Effector memory CD8-positive, alpha-beta T cell (primary cell): ENCODE results near the gene EFR3B.
"Not testable (repeated sequence)": the region's sequence is repeated elsewhere in the genome, so short reads cannot be mapped to it uniquely, and the experiment has no call there.

Source experiments
- ATAC-seq: fragments of 150-1000 bp; cut with Tn5 transposase; replicated peaks from 2 replicates; pipeline ENCODE4 v1.10.0; 2021; ENCODE audit warnings: mild to moderate bottlenecking, moderate library complexity
- DNase-seq, 3 experiments: peaks; one replicate each; pipeline ENCODE4 v3.0.0; 2021
- H3K27ac Mint-ChIP-seq, 2 donors: one replicate each; pipeline ENCODE4 v1.8.0; 2022; ENCODE audit warnings: mild to moderate bottlenecking in 2 of 2, mixed read lengths in 2 of 2, moderate library complexity in 2 of 2
- H3K27me3 Mint-ChIP-seq, 2 donors: one replicate each; pipeline ENCODE4 v1.8.0; 2022; ENCODE audit warnings: mixed read lengths in 2 of 2
- H3K36me3 Mint-ChIP-seq: one replicate; pipeline ENCODE4 v1.8.0; 2022; ENCODE audit warnings: mild to moderate bottlenecking, moderate library complexity, mixed read lengths; ENCODE audit not compliant: insufficient read depth
- H3K4me1 Mint-ChIP-seq, 2 donors: one replicate each; pipeline ENCODE4 v1.8.0; 2022; ENCODE audit warnings: low read depth in 2 of 2, mixed read lengths in 2 of 2
- H3K4me3 Mint-ChIP-seq, 2 donors: one replicate each; pipeline ENCODE4 v1.8.0; 2022; ENCODE audit warnings: mild to moderate bottlenecking in 2 of 2, mixed read lengths in 2 of 2, moderate library complexity in 2 of 2
- H3K9me3 Mint-ChIP-seq, 2 donors: one replicate each; pipeline ENCODE4 v1.8.0; 2022; ENCODE audit warnings: mixed read lengths in 2 of 2

EFR3B gene

DNA sequence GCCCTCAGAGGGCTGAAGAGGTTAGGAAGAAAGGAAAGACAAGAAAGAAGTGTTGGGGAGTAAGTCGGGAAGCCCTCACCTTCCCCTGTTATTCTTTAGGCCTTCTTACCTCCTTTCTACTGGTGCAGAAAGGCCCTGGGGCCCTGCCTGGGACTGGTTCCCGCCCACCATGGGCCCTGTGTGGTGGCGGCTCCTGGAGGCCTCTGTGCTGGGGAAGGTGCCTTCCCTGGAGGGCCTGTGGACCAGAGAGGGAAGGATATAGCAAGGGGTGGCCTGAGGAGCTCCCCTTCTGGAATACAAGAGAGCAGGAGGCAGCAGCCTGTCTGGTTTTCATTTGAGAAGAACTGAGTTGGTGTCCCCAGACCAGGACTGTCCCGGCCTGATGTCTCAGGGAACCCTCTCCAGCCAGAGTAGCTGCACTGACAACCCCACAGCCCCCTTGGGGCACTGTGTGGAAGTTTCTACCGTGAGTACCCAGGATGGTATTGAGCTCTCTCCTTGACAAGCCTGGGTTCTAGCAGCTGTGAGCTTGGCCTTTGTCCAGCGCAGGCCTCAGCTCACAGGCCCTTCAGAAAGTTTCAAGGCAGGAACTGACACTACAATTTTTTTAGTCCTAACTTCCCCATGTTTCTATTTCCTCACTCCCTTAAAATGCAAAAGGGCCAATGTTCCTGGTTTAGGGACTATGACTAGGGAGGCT lies 47.1 kb downstream of the EFR3B start:
- H3K27ac Mint-ChIP-seq = no peak overlapping the region
- DNase-seq (no peak), ATAC-seq (no peak)
- H3K4me3 Mint-ChIP-seq = no peak overlapping the region
- H3K27me3 Mint-ChIP-seq = peaks cover 0 to 33% of the 10 kb centered on the region in 2 donors
- H3K9me3 Mint-ChIP-seq = no peaks in the 10 kb centered on the region
- H3K36me3 Mint-ChIP-seq = no peaks in the 10 kb centered on the region
- no peaks in the 10 kb centered on the region for H3K4me1 Mint-ChIP-seq

DNA sequence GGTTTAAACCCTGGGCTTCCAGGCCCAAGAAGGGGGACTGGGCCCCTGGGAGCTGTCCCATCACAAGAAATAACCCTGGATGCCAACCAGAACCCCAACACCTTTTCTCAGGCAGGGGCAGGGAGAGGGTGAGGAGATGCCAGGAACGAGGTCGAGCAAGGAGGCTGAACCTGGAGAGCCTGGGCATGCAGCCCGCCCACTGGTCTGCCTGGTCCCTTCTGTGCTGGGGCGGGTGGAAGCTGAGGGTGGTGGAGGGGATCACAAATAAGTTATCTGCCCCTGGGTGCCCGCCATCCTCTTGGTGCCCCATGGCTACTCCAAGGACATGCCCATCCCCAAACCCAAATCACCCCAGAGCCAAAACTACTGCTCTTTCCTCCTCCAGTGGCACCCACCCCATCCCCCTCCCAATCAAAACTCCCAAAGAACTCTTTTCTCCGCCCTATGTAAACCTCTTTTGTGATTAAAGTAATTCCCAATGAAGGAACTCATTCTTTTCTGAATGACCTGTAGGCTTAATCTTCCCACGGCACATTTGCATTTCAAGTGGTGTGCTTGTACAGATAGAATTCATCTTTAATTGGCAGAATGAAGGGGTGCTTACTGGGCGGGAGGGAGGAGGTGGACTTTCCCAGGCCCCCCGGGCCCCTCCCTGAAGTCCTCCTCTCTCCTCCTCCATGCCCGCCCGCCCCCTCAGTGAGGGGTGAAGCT lies 47.9 kb downstream of the EFR3B start:
- no peak overlapping the region for H3K4me3 Mint-ChIP-seq
- DNase-seq (no peak), ATAC-seq (no peak)
- H3K4me1 Mint-ChIP-seq = no peaks in the 10 kb centered on the region
- H3K36me3 Mint-ChIP-seq = no peaks in the 10 kb centered on the region
- peaks cover 0 to 33% of the 10 kb centered on the region in 2 donors for H3K27me3 Mint-ChIP-seq
- no peak overlapping the region for H3K27ac Mint-ChIP-seq
- no peaks in the 10 kb centered on the region for H3K9me3 Mint-ChIP-seq

DNA sequence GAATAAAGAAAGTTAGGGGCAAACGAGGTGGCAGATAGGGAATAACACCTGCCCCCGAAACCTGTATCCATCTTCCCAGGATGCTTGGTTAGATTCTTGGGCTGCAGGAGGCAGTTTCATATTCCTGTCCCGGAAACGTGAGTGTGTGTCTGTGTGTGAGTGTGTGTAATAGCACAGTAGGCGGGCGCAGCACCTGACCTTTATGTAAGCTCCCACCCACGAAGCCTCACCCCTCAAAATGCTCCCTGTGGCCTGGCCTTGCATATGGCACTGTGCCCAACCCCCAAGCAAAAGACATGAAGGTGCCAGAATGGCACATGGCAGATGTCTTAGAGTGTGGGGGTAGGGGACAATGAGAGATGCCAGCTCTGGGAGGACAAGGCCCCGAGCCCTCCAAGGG lies 48.9 kb downstream of the EFR3B start:
- no peaks in the 10 kb centered on the region for H3K36me3 Mint-ChIP-seq
- no peaks in the 10 kb centered on the region for H3K4me1 Mint-ChIP-seq
- peaks cover 0 to 33% of the 10 kb centered on the region in 2 donors for H3K27me3 Mint-ChIP-seq
- no peak overlapping the region for H3K27ac Mint-ChIP-seq
- ATAC-seq (no peak), DNase-seq (no peak)
- no peaks in the 10 kb centered on the region for H3K9me3 Mint-ChIP-seq
- no peak overlapping the region for H3K4me3 Mint-ChIP-seq

DNA sequence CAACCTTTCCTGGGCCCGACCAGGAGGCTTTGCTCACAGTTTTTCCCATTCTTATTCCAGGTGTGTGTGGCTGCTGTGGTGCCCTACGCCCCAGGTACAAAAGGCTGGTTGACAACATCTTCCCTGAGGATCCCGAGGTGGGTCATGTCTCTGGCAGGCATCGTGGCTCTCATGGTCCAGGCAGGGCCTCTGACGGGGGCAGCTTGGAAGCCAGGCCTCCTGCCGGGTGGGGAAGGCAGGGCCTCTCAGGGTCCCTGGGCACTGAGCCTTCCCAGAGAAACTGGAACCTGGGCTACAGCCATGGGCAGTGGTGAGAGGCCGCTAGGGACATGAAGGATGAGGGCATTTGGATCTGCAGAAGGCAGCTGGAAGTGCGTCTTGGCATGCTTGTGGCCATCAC lies 49.4 kb downstream of the EFR3B start:
- Mint-ChIP-seq H3K4me3 (no peak overlapping the region), H3K4me1 (no peaks in the 10 kb centered on the region), H3K9me3 (no peaks in the 10 kb centered on the region), H3K27me3 (peaks cover 0 to 33% of the 10 kb centered on the region in 2 donors), H3K36me3 (no peaks in the 10 kb centered on the region), H3K27ac (no peak overlapping the region)
- DNase-seq = no peak
- ATAC-seq = no peak

DNA sequence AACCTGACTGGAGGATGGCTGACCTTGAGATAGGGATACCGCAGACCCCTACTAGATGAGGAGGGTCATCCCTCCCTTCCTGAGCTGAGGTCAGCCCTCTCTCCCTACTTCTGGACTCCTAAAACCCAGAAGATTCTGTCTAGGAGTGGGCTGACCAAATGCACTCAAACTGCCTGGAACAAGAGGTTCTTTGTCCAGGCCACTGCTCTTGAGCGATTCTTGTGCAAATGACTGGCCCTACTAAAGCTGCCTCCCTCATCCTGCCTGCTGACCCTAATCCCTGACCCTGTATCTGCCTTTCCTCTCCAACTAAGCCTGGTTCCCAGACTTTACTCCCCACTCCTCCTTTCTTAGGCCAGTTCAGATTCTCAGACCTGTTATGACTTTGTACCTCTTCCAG lies 56.2 kb downstream of the EFR3B start:
- H3K27me3 Mint-ChIP-seq = peaks cover 0 to 13% of the 10 kb centered on the region in 2 donors
- no peak overlapping the region for H3K27ac Mint-ChIP-seq
- H3K36me3 Mint-ChIP-seq = no peaks in the 10 kb centered on the region
- H3K9me3 Mint-ChIP-seq = no peaks in the 10 kb centered on the region
- H3K4me3 Mint-ChIP-seq = no peak overlapping the region
- DNase-seq = no peak
- ATAC-seq = no peak
- no peaks in the 10 kb centered on the region for H3K4me1 Mint-ChIP-seq

DNA sequence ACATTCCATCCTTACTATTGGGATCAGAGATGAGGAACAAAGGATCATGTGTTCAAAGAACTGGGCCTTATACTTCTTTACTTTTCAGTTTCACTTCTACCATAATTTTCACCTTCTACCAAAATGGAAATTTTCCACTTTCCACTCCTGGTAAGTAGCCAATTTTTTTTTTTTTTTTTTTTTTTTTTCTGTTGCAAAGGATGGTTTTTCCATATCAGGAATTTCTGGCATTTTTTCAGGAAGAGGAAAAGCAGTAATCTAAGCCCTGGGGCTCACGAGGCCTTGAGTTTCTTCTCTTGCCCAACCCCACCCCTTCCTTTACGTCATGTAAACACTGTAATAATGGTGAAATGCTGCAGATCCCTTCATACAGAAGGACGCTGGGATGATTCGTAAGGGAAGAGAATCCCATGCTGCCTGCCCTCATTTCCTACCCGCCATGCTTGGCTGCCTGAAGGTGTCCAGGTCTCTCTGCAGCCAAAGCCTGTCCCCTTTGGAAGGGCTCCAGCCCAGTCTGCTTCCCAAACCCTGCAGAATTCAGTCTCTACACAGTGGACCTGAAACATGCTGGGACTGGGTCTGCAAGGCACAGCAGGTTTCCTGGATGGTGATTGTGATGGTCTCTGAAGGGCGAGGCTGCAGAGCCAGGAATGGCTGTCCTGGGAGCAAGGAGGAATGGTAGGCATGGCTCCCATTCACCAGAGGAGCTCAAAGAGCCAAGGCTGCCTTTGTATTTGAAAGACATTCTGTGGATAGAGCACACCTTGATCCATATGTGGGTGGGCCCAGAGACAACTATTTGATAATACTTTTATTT lies 57.0 kb downstream of the EFR3B start:
- no peaks in the 10 kb centered on the region for H3K9me3 Mint-ChIP-seq
- ATAC-seq (no peak), DNase-seq (no peak)
- H3K36me3 Mint-ChIP-seq = no peaks in the 10 kb centered on the region
- peak overlapping the region in 1 of 2 donors; percentile 32 for H3K27ac Mint-ChIP-seq
- H3K4me3 Mint-ChIP-seq = no peak overlapping the region
- no peaks in the 10 kb centered on the region for H3K4me1 Mint-ChIP-seq
- H3K27me3 Mint-ChIP-seq = peaks cover 0 to 10% of the 10 kb centered on the region in 2 donors

DNA sequence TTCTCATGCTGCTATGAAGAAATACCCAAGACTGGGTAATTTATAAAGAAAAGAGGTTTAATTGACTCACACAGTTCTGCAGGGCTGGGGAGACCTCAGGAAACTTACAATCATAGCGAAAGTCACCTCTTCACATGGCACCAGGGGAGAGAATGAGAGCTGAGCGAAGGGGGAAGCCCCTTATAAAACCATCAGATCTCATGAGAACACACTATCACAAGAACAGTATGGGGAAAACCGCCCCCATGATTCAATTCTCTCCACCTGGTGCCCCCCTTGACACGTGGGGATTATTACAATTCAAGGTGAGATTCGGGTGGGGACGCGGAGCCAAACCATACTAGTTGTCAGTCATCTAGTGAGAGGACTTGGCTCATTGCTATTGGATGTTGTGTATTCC lies 60.5 kb downstream of the EFR3B start:
- not testable (repeated sequence) for H3K4me1 Mint-ChIP-seq, H3K9me3 Mint-ChIP-seq, H3K27ac Mint-ChIP-seq, H3K4me3 Mint-ChIP-seq, ATAC-seq, H3K36me3 Mint-ChIP-seq, DNase-seq
- H3K27me3 Mint-ChIP-seq = peaks cover 3 to 28% of the 10 kb centered on the region in 2 donors

DNA sequence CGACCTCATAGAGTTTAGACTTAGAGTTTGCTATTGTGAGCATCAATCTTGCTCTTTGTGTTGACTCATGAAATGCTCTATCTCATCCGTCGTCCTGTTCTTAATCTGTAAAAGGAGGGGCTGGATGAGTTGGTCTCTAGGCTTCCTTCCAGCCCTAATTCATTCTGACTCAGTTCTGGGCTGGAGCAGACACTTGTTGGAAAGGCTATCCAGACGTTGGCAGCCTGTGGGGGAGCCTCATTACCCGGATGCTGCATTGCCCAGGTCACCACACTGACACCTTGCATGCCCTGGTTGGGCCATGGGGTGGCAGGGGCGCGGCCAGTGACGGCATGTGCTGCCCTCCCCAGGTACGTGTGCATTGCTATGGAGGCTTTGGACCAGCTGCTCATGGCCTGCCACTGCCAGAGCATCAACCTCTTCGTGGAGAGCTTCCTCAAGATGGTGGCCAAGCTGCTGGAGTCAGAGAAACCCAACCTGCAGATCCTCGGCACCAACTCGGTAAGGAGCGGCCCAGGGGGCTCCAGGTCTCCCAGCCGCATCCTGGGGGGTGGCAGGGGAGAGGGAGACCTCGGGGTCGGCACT lies 61.5 kb downstream of the EFR3B start:
- no peak overlapping the region for H3K27ac Mint-ChIP-seq
- no peaks in the 10 kb centered on the region for H3K36me3 Mint-ChIP-seq
- no peak for DNase-seq
- H3K4me1 Mint-ChIP-seq = no peaks in the 10 kb centered on the region
- H3K27me3 Mint-ChIP-seq = peaks cover 7 to 32% of the 10 kb centered on the region in 2 donors
- H3K4me3 Mint-ChIP-seq = no peak overlapping the region
- ATAC-seq = no peak
- H3K9me3 Mint-ChIP-seq = no peaks in the 10 kb centered on the region

DNA sequence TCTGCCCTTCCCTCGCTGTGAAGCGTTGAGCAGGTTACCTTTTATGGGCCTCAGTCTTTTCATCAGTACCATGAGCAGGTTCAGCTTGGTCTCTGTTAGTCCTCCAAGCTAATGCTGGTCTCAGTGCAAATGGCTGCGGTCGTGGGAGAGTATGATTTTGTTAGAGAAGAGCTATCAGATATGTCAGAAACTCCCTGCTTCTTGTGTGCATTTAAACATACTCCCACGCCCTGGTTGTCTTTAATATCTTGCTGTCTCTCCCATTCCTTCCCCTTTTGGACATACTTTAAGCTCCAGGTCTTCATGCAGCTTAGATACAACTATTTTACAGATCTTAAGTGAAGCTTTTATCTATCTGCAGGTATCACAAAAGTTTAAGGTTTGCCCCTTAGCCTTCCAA lies 62.9 kb downstream of the EFR3B start:
- DNase-seq (no peak), ATAC-seq (no peak)
- Mint-ChIP-seq H3K4me1 (no peaks in the 10 kb centered on the region), H3K27me3 (peaks cover 12 to 39% of the 10 kb centered on the region in 2 donors), H3K9me3 (no peaks in the 10 kb centered on the region), H3K4me3 (no peak overlapping the region), H3K36me3 (no peaks in the 10 kb centered on the region), H3K27ac (no peak overlapping the region)

DNA sequence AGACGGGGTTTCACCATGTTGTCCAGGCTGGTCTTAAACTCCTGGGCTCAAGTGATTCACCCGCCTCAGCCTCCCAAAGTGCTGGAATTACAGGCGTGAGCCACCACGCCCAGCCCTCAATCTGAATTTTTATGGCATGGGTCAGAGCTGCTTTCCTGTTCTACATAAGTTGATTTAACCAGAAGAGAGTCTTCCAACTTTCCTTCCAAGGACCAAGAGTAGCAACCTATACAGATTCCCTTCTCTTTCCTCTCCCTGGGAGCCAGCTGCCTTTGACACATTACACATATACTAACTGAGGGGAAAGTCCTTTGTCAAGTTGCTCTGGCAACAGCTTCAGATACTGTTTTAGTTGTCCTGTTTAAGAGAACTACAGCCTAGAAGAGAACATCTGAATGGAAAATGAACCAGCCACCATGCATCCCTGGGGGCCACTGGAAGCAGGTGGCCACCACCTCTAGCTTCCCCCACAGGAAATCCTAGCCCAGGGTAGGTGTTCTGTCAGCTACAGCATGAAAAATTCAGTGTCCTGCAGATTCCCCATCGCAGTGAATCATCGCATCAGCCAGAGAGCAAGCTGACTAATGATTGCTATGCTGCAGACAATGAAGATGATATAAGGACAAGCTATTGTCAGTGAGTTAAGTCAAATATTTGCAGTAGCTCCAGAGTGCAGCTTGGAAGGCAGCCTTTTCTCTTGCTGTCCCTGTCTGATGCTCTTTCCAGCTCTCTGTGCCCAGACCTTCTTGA lies 63.6 kb downstream of the EFR3B start:
- H3K9me3 Mint-ChIP-seq = no peaks in the 10 kb centered on the region
- no peak for ATAC-seq
- peaks cover 19 to 47% of the 10 kb centered on the region in 2 donors for H3K27me3 Mint-ChIP-seq
- H3K27ac Mint-ChIP-seq = no peak overlapping the region
- no peaks in the 10 kb centered on the region for H3K4me1 Mint-ChIP-seq
- H3K4me3 Mint-ChIP-seq = no peak overlapping the region
- H3K36me3 Mint-ChIP-seq = no peaks in the 10 kb centered on the region
- DNase-seq = no peak

DNA sequence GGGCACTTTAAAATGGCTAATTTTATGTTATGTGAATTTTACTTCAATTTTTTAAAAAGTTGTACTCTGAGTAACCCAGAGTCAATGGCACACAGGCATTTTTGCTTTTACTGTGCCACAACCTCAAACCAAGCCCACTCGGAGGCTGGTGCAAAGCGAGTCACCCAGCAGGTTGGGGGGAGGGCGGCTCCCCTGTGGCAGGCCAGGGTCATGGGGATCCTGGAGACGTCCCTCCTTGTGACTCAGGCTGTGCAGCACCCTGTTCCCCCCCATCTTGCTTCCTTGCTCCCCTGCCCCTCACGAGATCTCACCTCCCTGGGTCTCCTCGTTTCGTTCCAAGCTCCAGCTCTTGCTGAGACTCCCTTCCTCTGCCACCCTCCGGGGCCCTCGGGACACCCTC lies 67.9 kb downstream of the EFR3B start:
- ATAC-seq (no peak), DNase-seq (no peak)
- Mint-ChIP-seq H3K9me3 (no peaks in the 10 kb centered on the region), H3K4me1 (no peaks in the 10 kb centered on the region), H3K36me3 (no peaks in the 10 kb centered on the region), H3K4me3 (no peak overlapping the region), H3K27ac (no peak overlapping the region), H3K27me3 (peaks cover 39 to 74% of the 10 kb centered on the region in 2 donors)

DNA sequence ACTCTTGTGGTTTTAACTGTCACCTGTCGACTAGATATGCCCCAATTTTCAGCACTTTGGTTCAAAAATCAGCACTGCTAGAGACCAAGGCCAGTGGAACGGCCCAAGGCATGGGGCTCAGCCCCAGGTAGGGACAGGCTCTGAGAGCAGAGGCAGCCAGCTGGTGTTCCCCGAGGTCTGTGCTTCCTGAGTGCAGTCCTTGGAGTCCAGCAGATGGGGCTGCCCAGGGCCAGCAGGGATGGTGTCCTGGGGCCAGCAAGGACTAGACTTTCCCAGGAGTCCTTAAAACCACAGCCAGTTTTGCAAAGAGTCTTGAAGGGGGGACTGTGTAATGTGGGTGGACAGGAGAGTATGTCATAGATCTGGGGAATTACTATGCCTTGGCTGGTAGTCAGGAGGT lies 70.2 kb downstream of the EFR3B start:
- Mint-ChIP-seq H3K4me3 (no peak overlapping the region), H3K4me1 (no peaks in the 10 kb centered on the region), H3K36me3 (no peaks in the 10 kb centered on the region), H3K27ac (no peak overlapping the region), H3K27me3 (peaks cover 46 to 80% of the 10 kb centered on the region in 2 donors), H3K9me3 (no peaks in the 10 kb centered on the region)
- DNase-seq (no peak), ATAC-seq (no peak)
